ENCODE data around the gene MDM4. TPM values are rescaled to one million over a fixed set of nuclear protein-coding genes. Genes with fewer than 3 reads are reported as not detected.
"Not testable (repeated sequence)": the region's sequence is repeated elsewhere in the genome, so short reads cannot be mapped to it uniquely, and the experiment has no call there.

MDM4 gene
- polyA plus RNA-seq, 12 donors = 15.5 to 296 (median 39.9) TPM

DNA sequence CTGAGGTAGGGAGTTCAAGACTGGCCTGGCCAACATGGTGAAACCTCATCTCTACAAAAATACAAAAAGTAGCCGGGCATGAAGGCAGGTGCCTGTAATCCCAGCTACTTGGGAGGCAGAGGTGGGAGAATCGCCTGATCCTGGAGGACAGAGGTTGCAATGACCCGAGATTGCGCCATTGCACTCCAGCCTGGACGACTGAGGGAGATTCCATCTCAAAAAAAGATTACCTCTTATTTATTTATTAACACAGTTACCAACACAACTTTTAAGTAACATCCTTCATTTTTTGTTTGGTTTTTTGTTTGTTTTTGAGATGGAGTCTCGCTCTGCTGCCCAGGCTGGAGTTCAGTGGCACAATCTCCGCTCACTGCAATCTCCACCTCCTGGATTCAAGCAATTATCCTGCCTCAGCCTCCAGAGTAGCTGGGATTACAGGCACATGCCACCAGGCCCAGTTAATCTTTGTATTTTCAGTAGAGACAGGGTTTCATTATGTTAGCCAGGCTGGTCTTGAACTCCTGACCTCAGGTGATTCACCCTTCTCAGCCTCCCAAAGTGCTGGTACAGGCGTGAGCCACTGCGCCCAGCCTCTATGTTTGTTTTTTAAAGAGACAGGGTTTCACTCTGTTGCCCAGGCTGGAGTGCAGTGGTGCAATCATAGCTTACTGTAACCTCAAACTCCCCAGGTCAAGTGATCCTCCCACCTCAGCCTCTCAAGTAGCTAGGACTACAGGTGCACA lies 29.5 kb upstream of the MDM4 start:
- not testable (repeated sequence) for DNase-seq

GRCh38 chr1:204487256-204487615 lies 29.0 kb upstream of the MDM4 start:
- no peak for DNase-seq

GRCh38 chr1:204491655-204492054 lies 24.6 kb upstream of the MDM4 start:
- DNase-seq = no peak

DNA sequence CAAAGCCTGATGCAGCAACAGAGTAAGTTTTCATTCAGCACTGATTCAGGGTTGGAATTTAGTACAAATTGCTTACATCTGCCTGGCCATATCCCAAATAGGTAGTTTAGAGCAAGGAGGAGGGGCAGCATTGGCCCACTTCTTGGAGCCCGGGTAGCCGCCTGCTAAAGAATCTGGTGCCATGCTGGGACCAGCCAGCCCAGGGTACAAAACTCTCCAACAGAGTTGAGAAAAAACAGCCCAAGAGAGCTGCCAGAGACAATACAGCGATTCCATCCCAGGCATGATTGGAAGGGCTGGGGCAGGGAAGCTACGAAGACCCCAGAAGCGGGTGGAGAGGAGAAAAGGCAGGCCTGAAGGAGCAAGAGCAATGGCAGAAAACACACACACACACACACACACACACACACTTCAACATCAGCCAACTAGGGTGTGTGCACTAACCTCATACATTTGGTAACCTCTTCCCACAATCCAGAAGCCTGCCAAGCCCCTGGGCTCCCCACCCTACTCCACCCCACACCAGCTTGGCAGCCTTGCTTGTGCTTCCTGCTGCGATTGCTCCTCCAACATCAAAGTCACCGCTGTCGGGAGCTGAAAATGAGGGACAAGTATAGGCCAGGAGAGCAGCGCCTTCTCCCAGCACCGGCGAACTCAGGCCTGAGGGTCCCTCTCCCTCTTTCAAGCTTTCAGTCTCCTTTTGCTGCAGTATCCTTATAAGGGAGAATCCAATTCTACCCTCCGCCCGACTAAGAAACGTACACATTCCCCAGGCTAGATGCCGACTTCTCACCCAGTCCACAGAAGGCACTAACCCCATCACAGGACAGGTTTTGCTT lies 22.8 kb upstream of the MDM4 start:
- peak; percentile 53 for DNase-seq

DNA sequence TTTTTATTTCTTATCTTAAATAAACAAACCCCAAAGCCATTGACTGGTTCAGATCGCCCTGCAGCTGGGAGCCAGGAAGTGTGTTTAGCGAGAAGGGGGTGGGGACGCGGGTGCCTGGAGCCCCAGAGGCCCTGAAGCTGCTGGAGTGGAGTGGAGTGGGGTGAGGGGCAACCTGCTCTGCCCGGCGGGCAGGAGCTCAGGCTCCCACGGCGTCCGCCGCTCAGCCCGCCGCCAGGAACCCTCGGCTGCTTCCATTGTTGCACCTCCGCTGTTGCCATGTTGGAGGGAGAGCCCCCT lies 22.3 kb upstream of the MDM4 start:
- DNase-seq = peak; percentile 39

DNA sequence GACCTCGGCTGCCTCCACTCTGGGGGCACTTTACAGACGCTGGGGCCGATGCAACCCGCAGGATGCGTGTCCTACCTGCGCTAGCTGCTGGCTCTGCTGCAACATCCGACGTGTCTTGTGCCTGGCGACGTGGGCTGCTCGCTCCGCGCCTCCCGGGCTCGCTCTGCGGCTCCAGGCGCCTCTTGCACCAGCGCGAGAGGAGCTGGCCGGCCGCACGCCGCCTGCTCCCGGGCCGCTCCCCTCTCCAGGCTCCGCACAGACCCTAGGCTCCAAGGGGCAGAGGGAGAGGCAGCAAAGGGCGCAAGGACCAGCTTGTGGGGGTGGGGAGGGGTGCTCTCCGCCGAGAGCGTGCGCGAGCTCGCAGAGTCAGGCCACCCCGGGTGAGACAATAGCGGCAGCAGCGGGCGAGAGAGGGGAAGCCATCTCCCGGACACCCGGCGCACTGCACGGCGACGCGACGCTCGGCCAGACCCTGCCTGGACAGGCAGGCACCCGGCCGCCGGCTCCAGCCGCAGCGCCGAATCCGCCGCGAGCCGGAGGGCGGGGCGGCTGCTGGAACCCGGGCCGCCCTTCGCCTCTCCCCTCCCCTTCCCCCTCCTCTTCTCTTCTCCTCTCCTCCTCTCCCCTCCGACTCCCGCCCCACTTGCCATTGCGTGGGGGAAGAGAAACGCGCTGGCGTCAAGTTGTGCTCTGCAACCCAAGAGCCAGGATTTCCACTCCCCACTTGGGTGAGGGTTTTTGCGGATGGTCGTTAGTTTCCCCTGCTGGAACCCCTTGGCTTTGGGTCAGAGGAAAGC lies 21.7 kb upstream of the MDM4 start, which contains the start of gene PIK3C2B:
Gene PIK3C2B, minus strand, starts transcription at position 525 of the 797 bp plus-strand sequence. CDS start 25,003 bp downstream, outside the sequence.
- peak; percentile 86 for DNase-seq

- no peak for DNase-seq
These were observed 21.0 kb upstream of the MDM4 start for GRCh38 chr1:204495078-204495753.

DNA sequence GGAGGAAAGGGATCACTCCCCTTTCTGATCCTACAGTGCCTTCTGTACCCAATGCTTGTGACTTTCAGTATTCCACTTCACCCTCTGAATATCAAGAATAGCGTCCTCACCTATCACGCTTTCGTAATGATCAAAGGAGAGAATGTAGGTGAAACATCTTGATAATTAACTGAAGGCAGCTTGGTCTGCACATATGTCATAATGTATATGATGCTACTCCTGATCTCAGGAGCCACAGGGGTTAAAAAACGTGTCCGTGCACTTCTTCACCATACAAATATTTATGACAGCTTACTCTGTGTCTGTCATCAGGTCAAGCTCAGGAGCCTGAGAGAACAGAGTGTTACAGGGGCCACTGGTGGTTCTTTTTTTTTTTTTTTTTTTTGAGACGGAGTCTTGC lies 20.4 kb upstream of the MDM4 start:
- DNase-seq = no peak

DNA sequence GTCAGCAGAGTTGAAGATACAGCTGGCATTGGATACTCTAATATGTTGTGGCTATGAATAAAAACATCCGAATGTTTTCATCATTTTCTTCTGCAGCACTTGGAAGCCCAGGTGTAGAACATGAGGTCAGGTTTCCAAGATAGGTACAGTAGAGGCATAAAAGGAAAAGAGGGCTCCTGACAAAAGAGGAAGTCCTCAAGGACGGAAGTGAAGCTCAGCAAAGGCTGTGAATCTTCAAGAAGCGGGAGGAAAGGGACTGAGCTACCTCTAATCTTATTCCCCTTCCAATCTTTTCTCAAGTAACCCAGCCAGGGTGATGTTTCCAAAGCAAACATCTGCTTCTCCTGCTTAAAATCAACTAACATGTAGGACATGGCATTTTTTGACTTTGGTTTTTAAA lies 17.2 kb upstream of the MDM4 start:
- DNase-seq = no peak

DNA sequence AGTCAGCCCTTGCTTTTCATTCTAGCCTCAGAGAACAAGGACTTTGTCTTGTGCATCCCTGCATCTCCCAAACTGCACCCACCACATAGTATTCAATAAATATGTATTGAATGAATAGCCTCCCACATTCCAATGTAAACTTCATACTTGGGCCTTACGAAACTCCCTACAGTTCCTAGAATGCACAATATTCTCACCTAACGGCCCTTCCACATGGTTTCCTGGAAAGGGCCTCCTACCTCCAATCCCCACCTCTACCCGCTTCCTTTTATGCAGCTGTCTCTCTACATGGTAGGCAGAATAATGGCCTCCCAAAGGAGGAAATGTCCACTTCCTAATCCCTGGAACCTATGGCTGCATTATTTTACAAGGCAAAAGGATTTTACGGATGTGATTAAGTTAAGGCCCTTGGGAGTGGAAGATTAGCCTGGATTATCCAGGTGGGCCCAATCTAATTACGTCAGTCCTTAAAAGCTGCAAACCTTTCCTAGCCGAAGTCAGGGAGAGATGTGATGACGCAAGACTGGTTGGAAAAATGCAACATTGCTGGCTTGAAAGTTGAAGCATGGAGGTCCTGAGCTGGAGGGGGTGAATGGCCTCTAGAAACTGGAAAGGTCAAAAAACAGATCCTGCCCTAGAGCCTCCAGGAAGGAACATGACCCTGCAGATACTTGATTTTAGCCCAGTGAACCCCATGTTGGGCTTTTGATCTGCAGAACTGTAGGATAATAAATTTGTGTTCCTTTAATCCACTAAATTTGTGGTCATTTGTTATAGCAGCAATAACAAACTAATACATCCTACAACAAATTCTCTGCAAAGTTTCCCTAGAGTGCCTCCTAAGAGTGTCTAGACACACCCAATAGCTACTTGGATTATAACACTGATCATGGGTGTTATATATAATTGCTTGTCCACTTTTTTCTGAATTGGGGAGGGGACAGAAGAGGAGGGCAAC lies 16.4 kb upstream of the MDM4 start:
- no peak for DNase-seq

DNA sequence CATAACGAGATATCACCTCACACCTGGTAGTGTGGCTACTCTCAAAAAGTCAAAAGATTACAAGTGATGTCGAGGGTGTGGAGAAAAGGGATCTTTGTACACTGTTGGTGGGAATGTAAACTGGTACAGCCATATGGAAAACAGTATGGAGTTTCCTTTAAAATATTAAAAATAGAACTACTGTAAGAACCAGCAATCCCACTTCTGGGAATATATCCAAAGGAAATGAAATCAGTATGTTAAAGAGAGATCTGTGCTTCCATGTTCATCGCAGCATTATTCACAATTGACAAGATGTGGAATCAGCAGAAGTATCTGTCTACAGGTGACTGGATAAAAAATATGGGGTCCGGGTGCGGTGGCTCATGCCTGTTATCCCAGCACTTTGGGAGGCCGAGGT lies 14.0 kb upstream of the MDM4 start:
- no peak for DNase-seq

GRCh38 chr1:204503122-204503912 lies 12.9 kb upstream of the MDM4 start:
- peak; percentile 80 for DNase-seq

- no peak for DNase-seq
These were observed 12.2 kb upstream of the MDM4 start for GRCh38 chr1:204503913-204504519.

DNA sequence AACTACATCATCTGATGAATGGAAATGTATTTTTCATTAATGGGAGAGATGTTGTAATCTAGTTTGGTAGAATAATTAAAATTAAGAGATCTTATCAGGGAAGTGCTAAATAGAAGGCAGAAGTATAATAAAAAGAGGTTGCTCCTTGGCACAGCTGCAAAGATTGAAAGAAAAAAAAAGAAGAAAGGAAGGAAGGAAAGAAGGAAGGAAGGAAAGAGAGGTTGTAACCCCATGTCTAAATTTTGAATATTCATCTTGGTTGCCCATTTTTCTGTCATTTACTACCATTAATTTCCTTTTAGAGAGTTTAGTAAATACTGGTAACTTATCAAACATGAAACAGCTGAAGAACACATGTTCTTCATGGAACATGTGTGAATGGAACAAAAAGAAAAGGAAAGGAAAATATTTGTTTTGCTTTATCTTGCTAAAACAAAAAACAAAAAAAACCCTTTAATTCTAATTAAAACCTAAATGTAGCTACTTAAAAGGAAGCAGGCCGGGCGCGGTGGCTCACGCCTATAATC lies 10.5 kb upstream of the MDM4 start:
- no peak for DNase-seq

DNA sequence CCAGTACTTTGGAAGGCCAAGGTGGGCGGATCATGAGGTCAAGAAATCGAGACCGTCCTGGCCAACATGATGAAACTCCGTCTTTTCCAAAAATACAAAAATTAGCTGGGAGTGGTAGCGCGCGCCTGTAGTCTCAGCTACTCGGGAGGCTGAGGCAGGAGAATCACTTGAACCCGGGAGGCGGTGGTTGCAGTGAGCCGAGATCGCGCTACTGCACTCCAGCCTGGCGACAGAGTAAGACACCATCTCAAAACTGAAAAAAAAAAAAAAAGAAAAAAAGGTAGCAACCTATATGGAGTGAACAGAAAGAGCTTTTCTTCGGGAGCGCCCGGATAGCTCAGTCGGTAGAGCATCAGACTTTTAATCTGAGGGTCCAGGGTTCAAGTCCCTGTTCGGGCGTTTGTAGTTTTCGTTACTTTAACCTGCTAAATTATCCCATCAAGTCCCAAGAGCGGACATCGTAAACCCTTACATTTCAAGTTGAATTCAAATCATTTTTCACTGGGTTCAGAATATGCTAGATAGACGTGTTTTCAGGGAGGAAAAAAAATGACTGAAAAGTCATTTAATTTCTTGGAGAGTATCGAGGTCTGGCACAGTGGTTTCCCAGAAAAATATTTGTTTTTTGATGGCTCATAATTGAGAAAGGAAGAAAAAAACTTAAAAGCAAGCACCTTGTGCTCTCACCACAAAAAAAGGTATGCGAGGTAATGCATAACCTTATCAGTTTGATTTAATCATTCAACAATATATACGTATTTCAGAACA lies 9.8 kb upstream of the MDM4 start:
- peak; percentile 87 for DNase-seq

- peak; percentile 97 for DNase-seq
These were observed 9.3 kb upstream of the MDM4 start for GRCh38 chr1:204506969-204507316.

DNA sequence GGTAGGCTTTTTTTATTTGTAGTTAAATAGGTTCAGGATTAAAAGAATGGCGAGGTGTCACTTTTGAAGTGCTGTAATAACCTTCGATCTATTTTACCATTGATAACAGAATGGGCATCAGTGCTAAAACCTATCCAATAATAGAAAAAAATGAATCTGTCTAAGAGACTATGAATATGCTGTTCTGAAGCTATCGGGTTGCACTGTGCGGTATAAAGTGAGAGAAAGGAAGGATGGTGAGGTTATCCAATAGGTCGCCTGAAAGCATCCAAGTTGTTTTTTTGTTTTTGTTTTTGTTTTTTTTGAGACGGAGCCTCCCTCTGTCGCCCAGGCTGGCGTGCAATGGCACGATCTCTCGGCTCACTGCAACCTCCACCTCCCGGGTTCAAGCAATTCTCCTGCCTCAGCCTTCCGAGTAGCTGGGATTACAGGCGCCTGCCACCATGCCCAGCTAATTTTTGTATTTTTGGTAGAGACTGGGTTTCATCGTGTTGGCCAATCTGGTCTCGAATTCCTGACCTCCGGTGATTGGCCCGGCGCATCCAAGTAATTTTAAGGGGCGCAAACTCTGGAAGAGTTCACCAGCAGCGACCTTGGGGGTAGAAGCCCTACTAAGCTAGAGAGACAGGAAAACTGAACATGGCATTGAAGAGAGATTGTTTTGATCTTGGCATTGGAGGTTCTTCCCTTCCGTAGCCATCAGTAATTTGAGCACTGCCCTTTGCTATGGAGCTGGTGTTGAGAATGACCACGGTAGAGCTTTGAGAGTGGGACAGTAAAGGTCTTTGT lies 8.7 kb upstream of the MDM4 start:
- DNase-seq = peak; percentile 61
